GM19328 (cell line): Measurements from ENCODE around the gene GDPD5.

Source experiments
- ATAC-seq: cut with Tn5 transposase; IDR thresholded peaks from one replicate; pipeline ENCODE4 v1.9.1; 2021; ENCODE audit warnings: mild to moderate bottlenecking, moderate library complexity; ENCODE audit not compliant: unreplicated experiment

Gene GDPD5

DNA sequence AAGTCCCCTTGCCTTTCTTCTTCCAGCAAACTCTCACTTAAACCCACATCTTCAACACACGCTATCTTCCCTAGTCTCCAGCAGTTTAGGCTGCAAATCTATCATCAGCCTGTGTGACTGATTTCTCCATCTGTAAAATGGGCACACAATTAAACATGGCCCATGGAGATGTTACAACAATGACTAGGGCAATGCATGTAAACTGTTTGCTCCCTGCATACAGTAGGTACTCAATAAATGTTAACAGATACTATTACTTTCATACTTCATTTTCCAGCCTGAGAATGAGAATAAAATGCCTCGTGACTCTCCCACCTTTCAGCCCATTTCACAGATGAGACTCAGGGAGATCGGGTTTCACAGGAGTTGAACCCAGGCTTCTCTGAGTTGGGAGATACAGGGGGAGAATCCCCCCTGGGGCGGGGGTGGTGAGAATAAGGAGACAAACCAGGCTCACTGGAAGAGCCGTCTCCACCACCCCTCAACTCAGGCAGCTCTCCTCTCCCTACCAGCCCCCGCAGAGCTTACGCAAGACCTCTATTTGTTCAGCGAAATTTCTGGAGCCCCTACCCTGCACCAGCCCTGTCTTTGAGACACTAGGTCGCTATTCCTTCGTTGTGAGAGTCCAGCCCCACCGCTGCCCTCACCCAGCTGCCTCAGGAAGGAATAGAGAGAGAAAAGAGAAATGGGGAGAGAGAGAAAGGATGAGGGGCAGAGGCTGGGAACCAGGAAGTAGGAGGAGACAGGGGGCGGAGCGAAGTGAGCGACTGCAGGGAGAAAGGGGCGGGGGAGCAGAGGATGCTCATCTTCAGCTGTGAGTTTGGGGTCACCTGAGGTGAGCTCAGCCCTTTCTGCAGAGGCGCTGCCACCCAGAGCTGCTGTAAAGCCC lies 50.6 kb downstream of the GDPD5 start:
- ATAC-seq = no peak

DNA sequence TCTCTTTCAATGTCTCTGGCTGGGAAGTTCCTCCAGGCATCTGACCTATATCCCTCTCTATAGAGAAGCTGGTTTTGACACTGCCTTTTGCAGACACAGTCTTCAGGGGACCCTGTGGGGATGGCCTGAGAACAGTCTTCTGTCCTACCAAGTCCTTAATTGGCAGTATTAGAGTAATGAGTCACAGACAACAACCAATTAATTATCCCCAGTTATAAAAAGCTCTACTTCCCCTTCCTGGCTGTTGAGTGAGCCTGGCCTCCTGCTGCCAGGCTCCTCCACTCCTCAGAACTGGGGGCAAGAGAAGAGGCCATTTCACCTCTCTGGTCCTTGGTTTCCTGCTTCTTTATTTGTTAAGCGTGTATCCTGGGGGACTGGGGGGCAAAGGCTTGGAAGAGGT lies 51.5 kb downstream of the GDPD5 start:
- ATAC-seq = no peak

DNA sequence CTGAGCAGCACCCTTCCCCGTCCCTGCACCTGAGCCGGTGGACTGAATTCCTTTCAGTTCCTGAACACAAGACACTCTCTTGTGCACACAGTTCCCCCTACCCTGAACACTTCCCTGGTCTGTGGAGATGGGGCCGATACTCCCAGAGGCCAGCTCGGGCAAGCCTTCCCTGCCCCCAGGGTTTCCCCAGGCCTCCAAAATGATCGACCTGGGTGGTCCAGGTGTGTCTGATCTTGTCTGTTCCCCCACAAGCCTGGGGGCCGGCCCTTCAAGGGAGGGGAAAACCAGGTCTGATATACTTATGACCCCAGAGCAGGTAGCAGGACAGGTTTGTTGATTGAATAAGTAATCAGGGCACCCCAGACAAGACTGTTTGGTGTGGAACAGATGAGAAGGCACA lies 52.1 kb downstream of the GDPD5 start:
- no peak for ATAC-seq

DNA sequence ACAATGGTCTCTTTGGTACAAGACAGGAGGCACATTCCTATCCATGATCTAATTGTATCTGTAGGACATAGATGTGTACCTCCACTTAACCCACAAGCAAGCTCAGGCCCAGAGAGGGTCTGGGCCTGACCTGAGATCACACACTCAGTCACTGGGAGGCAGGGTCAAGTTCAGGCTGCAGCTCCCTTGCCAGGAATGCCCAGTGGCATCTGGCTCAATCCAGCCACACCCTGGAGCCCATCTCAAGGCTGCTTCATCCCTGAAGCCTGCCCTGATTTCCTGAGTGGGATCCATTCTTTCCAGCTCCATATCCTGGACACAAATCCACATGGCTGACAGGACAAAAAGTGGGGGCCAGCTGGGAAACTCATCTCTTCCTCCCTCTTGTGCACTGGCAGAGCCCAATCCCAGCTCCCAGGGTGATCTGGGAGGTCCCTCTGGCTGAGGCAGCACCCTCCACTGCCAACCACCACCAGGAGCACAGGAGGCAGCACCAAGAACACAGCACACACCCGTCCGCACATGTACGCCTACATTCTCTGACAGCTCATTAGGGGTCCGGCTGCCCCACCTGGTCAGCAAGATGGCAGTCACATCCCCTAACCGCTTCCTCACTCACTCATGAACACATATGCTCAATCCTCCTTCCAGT lies 53.5 kb downstream of the GDPD5 start:
- ATAC-seq = no peak

DNA sequence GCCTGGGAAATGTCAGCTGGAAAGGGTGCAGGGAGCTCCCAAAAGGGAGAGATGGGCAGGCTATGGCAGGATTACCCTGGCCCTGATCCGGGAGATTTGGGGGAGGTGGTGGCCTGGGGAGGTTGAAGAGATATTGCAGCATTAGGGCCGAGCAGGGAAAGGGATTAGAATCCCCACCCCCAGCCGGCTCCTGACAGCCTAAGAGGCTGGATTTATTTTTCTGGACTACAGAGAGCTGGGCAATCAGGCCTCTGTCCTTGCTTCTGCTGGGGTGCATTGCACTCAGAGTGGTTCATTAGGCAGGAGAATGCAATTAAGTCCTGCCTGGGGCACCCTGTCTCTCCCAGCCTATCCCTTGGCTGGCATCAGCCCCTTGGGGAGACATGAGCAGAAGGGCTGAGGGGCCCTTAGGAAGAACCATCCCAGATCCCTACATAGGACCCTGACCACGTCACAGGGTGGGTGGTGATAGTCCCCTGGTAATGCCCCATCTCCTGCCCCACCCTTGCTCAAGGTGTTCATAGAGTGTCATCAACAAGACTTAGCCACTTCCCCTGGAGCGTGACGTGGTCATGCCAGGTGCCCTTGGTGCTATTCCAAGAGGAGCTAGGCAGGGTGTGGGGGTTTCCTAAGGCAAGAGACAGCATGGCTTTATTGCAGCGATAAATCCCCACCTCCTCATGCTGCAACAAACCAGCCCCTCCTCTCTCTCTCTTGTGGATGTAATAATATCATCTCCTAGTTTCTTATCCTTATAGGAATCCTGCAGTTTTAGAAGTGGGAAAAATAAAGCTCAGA lies 54.4 kb downstream of the GDPD5 start:
- ATAC-seq = no peak

DNA sequence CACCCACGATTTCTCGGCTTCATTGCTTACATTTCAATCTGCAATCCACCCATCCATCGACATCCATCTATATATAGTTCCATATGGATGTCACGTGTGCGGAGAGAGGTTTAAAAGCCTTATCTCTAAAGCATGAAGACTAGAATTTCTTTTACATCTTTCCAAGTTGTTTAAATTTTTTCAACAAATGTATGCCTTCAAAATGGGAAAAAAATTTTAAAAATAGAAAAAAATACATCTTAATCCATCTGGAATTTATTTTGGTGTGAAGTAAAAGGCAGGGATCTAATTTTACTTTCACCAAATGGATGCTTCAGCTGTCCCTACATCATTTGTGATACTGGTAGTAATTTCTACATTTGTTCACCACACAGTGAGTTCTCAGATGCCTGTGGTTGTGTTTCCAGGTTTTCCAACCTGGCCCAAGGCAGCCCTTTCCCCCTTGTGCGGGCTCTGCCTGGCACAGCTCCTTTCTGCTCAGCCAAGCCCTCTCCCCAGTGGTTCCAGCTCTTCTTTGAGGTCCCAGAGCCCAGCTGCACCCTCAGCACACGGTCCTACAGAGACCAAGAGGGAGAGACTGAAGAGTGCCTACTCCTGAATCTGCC lies 55.2 kb downstream of the GDPD5 start:
- no peak for ATAC-seq

DNA sequence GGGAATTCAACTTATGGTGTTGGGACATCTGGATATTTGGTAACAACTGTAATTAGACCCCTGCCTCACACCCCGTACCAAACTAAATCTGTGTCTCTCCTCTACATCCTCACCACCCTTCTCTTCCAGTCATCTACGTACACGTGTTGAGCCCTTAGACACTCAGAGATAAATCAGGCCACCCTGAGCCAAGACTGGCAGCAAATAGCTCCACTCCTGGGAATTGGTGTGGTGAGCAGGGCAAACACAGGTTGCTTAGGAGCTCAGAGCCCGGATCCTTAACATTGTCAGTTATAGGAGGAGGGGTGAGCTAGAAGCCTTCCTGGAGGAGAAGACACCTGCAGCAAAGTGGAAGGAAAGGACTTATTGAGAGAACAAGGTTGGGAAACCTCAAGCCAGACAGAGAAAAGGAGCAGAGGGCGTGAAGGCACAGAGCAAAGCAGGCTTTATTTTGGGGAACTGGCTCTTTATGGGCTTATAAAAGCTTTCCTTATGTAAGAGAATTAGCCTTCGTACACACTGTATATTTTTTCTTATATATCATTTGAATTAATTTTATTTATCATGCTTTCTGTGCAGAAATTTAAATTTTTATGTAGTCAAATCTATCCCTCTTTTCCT lies 55.8 kb downstream of the GDPD5 start:
- no peak for ATAC-seq

DNA sequence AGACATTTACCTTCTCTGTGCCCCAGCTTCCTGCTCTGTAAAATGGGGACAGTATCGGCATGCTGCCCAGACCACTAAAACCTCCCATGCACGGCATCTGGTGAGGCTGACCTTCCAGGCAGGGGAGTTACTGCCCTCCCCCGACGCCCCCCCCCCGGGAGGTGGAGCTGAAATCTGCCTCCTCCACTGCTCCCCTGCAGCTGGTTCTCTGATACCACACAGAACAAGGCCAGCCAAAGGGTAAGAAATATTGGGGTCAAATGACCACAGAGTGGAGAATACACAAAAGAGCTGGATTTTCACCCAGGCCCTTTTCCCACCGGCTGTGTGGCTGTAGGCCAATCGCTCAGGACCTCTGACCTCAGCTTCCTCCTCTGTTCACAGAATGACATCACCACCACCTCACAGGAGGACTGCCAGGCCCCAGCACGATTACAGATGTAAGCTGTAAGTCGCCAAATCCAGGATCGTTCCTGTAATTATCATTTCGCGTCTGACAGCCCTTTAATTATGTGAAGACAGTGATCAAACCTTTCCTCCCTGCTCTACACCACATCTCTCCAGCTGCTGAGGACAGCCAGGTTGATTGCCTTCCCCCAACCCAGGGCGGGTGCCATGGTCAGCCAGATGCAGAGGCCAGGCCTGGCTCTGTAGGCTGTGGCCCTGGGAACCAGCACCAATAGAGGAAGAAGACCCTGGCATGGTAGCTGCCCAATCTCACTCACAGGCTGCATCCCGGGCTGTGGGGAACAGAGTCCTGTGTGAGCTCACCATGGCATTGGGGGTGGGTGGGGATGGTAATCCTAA lies 57.0 kb downstream of the GDPD5 start:
- ATAC-seq = no peak

DNA sequence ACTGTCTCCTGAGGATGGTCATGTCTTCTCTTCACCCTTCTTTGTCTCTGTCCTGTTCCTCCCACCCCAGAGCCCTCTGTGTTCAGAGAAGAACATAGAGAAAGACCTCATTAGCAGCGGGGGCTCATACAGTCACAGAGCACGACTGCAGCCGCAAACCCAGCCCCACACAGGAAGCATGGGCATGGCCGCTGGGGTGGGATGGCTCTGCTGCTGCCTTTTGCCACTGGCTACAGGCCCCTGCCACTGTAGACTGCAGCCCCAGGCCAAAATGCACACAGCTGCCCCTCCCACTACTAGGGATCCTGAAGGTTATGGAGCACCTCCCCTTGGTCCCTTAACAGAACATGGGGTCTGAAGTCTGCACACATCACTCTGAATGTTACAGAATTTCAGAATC lies 57.9 kb downstream of the GDPD5 start:
- ATAC-seq = no peak

DNA sequence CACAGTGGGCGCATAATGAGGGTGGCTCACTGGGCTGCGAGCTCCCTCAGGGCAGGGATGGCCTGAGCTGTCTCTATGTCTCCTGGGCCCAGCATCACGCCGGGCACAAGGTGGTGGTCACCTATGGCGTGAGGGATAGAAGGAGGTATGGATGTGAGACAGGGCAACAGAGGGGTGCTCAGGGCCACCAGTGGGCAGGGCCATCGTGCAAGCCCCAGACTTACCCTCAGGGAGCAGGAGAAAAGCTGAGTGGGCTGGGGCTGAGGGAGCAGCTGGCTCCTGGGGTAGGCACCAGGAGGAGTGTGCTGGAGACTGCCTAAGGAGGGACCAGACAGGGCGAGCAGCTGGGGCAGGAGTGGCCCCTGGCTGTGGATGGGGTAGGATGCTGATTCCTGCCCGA lies 58.4 kb downstream of the GDPD5 start:
- ATAC-seq = no peak

DNA sequence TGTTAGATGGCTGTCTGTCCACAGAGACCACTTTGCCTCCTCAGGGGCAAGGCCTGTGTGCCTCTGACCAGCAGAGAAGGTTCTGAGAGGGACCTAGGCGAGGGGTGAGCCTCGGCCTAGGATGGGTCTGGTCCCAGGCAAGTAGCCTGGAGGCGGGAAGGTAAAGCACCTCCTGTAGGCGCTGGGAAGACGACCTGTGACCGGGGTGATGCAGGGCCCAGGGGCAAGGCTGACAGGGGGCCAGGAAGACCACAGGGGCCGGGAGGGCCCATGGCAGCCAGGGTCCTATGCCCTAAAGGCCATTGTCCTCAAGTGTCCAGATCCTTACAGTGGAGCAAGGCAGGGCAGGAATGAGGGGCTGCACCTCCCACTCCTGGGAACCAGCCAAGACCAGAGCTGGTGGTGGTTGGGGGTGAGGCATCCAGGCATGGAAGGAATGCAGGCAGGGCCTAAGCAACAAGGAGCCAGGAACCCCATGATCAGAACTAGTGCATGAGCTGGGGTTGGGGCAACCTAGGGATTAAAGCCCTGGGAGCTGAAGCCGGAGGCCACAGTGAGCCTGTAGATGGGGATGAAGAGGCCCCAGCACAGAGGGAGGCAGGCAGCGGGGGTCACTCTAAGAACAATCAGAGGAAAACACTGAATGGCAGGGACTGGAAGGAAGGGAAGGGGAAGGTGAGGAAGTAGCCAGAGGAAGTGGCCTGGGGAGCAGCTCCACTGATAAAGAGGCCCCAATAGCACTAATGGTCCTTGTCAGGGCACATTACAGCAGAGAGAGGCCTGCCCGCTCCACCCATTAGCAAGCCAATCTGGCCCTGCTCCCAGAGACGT lies 59.8 kb downstream of the GDPD5 start:
- no peak for ATAC-seq

DNA sequence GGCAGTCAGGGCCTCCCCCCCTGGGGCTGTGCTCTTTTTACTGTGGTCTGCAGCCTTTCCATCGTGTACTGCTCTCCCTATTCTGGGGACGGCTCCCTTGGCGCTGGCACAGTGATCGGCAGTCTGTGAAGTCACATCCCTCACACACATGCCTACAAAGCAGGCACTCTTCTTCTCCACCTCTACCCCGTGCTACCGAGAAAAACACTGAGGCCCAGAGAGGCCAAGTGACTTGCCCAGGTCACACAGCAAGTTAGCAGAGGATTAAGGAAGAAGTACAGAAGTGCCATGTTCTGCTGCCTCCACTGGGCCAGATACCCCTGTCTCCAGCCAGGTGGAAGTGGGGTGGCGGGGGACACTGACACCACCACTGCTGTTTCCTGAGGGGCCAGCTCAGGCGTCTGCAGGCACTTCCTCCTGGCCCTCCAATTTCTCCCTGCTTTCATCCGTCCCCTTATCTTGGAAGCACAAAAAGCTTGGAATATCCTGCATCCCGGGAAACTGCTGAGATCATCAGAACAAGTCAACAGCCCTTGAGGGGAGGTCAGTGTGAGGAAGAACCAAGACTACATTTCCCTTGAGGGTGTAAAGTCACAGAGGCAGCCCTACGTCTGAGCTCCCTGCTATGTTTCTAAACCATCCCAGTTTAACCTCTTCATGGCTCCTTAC lies 62.5 kb downstream of the GDPD5 start:
- ATAC-seq = no peak

DNA sequence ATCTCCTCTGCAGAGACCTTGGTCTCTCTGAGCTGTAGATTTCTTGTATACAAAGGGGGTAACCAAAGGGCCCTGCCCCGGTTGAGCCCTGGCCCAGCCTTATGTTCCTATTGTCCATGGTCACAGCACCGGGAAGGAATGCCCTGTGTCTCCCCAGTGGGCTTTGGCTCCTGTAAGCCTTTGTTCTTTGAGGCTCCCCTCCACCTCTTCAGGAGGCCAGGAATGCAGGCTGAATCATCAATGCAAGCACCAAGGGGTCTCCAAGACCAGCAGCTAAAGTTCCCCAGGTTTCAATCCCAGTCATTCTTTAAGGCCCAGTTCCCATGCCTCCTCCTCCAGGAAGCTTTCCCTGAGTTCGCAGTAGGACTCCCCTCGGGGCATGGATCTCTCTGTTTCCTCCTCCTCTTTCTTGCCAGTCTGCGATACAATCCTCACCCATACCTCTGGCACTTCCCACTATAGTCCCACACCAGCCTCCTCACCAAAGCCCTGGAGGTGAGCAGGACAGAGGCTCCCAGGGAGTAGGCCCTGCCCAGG lies 63.6 kb downstream of the GDPD5 start:
- ATAC-seq = no peak

DNA sequence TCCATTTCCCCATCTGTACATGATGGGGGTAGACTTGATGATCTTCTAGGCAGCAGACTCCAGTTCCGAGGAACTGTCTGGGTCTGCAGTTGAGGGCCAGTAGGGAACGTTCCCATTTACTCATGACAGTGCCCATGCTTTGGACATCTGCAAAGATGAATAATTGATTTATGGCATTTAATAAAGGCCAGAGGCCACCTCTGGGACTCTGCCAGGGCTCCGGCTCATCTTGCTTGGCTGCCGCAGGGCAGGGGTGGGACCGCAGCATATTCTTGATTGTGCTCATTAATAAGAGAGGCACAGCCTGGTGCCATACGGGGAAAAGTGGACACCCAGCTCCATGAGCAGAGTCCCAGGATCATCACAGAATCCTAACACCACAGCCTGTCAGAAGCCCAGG lies 64.6 kb downstream of the GDPD5 start:
- no peak for ATAC-seq

DNA sequence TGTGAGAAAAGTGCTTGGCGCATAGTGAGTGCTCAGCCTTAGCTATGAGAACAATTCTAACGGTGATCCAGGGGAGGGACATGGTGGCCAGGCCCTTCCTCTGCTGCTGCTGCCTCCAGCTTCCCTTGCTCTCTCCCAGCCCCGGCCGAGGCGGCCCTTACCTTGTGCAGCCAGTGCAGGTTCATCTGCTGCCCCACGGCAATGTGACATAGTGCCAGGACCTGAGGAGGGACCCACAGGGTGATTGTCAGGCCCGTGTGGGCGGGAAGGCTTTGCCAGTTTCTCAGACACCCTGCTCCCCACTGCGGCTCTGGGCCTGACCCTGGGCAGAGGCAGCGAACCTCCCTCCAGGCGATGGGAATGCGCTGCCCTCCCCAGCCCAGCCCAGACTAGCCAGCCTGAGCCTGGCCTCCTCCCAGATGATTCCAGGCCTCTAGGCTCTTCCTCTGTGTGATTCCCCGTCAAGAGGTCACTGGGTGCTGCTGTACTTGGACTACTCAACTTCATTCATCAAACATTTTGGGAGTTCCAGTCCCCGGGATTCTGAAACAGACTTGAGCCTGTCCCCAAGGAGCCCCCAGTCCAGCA lies 69.1 kb downstream of the GDPD5 start:
- ATAC-seq = no peak

DNA sequence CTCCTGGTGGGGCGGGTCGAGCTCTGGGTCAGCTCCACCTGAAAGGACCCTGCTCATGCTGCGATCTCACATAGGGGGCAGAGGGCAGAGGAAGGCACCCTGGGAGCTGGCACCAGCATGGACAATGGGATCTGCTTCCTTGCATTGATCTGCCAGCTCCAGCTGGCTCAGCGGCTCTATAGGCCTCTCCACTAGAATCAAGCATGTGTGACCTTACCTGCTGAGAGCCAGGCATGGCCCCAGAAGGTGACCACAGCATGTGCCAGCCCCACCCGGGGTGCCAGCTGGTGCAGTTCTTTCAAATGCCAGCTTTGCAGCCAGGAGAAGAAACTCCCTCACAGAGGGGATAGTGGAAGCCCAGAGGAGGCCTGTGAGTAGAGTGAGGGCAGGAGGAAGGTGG lies 70.8 kb downstream of the GDPD5 start:
- ATAC-seq = no peak

DNA sequence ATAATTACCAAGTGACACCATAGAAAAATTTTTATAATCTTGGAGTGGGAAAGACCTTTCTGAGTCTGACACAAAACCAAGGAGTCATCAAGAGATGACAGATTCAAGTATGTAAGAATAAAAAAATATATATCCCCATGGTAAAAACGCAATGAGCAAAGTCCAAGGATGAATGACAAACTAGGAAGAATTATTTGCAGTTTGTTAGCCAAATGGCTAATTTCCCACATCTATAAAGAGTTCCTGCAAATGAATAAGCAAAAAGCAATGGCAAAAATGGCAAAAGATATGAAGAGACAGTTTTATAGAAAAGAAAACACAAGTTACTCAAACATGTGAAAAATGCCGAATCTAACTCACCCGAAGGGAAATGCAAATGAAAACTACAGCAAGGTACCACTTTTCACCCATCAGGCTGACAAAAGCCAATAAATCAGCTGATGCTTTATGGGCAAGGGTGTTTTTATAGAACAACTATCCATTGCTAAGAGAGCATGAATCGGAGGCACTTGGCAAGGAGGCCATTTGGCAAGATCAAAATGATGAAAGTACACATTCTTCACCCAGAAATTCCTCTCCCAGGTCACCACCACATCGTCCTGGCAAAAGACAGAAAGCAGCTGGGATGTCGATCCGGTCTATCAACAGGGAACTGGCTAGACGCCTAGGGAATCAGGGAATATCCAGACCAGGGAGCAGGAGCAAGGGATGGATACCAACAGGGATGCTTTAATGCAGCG lies 71.7 kb downstream of the GDPD5 start:
- ATAC-seq = no peak
